ENCODE measurements around the gene ARHGAP9.

The ARHGAP9 gene

GRCh38 chr12:57516617-57517153 is 37.0 kb upstream of the ARHGAP9 start:
- H3K4me3 ChIP-seq (ENCODE audit: low read depth, low read length): no peak overlapping the region
- H3K36me3 ChIP-seq (ENCODE audit: control insufficient read depth in 2 of 2, insufficient read depth in 1 of 2, low read length in 2 of 2): peaks cover 40 to 74% of the 10 kb centered on the region in 2 experiments
- H3K27ac ChIP-seq (ENCODE audit: extremely low read depth, low read depth, low read length): no peak overlapping the region
- peaks cover 8% of the 10 kb centered on the region; the same call in 1 of the 2 replicates for H3K4me1 ChIP-seq (ENCODE audit: control insufficient read depth, insufficient read depth, low read length)
- CTCF ChIA-PET: interaction anchor here (0.8 to 1.6 kb wide), 3 partner anchors 56 to 796 kb away, joined by 4 to 8 read pairs (median 5); partner anchors contain the start of gene GLI1
- TF ChIP-seq IKZF3 (tag by site-specific recombination; IDR thresholded peaks at IDR 0.05) (0 out of 2 replicates have a peak, but pooled peaks have one; percentile 4), ATF2 (tag by site-specific recombination; IDR thresholded peaks at IDR 0.05; ENCODE audit: low read depth) (no peak), ZNF530 (tag by site-specific recombination; IDR thresholded peaks at IDR 0.05; ENCODE audit: low read depth) (no peak), ZBTB7A (tag by site-specific recombination; IDR thresholded peaks at IDR 0.05; ENCODE audit: low read depth) (no peak), ZBTB17 (tag by site-specific recombination; IDR thresholded peaks at IDR 0.05) (peak; percentile 52), ZNF837 (tag by site-specific recombination; IDR thresholded peaks at IDR 0.05) (no peak), ZNF146 (tag by site-specific recombination; IDR thresholded peaks at IDR 0.05) (no peak)
- TF ChIP-seq, protein P1, sequence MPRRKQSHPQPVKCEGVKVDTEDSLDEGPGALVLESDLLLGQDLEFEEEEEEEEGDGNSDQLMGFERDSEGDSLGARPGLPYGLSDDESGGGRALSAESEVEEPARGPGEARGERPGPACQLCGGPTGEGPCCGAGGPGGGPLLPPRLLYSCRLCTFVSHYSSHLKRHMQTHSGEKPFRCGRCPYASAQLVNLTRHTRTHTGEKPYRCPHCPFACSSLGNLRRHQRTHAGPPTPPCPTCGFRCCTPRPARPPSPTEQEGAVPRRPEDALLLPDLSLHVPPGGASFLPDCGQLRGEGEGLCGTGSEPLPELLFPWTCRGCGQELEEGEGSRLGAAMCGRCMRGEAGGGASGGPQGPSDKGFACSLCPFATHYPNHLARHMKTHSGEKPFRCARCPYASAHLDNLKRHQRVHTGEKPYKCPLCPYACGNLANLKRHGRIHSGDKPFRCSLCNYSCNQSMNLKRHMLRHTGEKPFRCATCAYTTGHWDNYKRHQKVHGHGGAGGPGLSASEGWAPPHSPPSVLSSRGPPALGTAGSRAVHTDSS (tag by site-specific recombination; IDR thresholded peaks at IDR 0.05): peak; percentile 76
- TF ChIP-seq, protein P2, sequence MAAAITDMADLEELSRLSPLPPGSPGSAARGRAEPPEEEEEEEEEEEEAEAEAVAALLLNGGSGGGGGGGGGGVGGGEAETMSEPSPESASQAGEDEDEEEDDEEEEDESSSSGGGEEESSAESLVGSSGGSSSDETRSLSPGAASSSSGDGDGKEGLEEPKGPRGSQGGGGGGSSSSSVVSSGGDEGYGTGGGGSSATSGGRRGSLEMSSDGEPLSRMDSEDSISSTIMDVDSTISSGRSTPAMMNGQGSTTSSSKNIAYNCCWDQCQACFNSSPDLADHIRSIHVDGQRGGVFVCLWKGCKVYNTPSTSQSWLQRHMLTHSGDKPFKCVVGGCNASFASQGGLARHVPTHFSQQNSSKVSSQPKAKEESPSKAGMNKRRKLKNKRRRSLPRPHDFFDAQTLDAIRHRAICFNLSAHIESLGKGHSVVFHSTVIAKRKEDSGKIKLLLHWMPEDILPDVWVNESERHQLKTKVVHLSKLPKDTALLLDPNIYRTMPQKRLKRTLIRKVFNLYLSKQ (tag by site-specific recombination; IDR thresholded peaks at IDR 0.05; ENCODE audit: borderline replicate concordance): no peak
- POLR2A ChIA-PET: interaction anchor here (1.4 to 2.4 kb wide), 2 partner anchors 10 to 13 kb away, joined by 4 to 15 read pairs; no protein-coding TSS in a partner anchor
- H3K9me3 ChIP-seq (ENCODE audit: control insufficient read depth, insufficient read depth, low read depth, low read length): no peaks in the 10 kb centered on the region

- POLR2A ChIA-PET: interaction anchor here (1.5 to 2.4 kb wide), 2 partner anchors 12 to 19 kb away, joined by 3 to 15 read pairs; no protein-coding TSS in a partner anchor
- H3K9me3 ChIP-seq (ENCODE audit: control insufficient read depth, insufficient read depth, low read depth, low read length): no peaks in the 10 kb centered on the region
- CTCF ChIA-PET: interaction anchor here (0.6 to 1.1 kb wide), 3 partner anchors 56 to 881 kb away, joined by 3 to 8 read pairs (median 5); no protein-coding TSS in a partner anchor
- peaks cover 43 to 81% of the 10 kb centered on the region in 2 experiments for H3K36me3 ChIP-seq (ENCODE audit: control insufficient read depth in 2 of 2, insufficient read depth in 1 of 2, low read length in 2 of 2)
- no peak overlapping the region for H3K27ac ChIP-seq (ENCODE audit: extremely low read depth, low read depth, low read length)
- TF ChIP-seq ZNF366 (tag by site-specific recombination; conservative IDR thresholded peaks at IDR 0.05) (peak; percentile 25; the same call in 1 of the 2 replicates), ZNF19 (tag by site-specific recombination; IDR thresholded peaks at IDR 0.05; ENCODE audit: low read depth) (no peak)
- 0 out of 2 replicates have a peak, but pooled peaks cover 2% of the 10 kb centered on the region for H3K4me1 ChIP-seq (ENCODE audit: control insufficient read depth, insufficient read depth, low read length)
- no peak overlapping the region for H3K4me3 ChIP-seq (ENCODE audit: low read depth, low read length)
Observed at GRCh38 chr12:57515934-57516541, 36.4 kb upstream of the ARHGAP9 start.

DNA sequence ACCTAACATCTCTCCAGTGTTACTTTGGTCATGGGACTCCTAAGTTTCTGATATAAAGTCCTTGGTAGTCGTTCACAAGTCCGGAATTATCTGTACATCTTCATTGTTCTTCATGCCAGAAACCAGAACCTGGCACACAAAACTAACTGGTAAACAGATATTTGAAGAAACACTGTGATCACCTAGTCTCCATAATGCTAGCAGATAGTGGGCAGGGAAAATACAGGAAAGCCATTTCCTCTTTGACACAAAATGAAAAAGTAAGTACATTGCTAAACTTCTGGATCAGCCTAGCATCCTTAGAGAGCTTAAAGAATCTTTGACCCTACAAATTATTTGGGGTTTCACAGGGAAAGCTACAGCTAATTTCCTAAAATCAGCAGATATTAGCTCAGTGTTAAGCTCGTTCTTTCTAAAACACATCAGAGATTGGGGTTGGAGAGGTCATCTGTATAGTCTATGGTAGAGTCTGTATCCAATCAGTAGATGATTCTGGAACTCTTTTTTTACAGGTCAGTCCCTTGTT is 35.8 kb upstream of the ARHGAP9 start:
- Histone ChIP-seq H3K4me1 (ENCODE audit: control insufficient read depth, insufficient read depth, low read length) (no peaks in the 10 kb centered on the region), H3K9me3 (ENCODE audit: control insufficient read depth, insufficient read depth, low read depth, low read length) (no peaks in the 10 kb centered on the region), H3K36me3 (ENCODE audit: control insufficient read depth in 2 of 2, insufficient read depth in 1 of 2, low read length in 2 of 2) (peaks cover 48 to 85% of the 10 kb centered on the region in 2 experiments), H3K4me3 (ENCODE audit: low read depth, low read length) (no peak overlapping the region), H3K27ac (ENCODE audit: extremely low read depth, low read depth, low read length) (no peak overlapping the region)
- POLR2A ChIA-PET: interaction anchor here (1.5 to 2.4 kb wide), 2 partner anchors 12 to 18 kb away, joined by 3 to 15 read pairs; no protein-coding TSS in a partner anchor
- CTCF ChIA-PET: interaction anchor here (0.6 to 1.1 kb wide), 4 partner anchors 53 to 880 kb away, joined by 3 to 5 read pairs (median 4); no protein-coding TSS in a partner anchor
- TF ChIP-seq ZIC2 (tag by site-specific recombination; IDR thresholded peaks at IDR 0.05) (no peak), ATF2 (tag by site-specific recombination; IDR thresholded peaks at IDR 0.05; ENCODE audit: low read depth) (no peak), ZNF560 (tag by site-specific recombination; IDR thresholded peaks at IDR 0.05; ENCODE audit: borderline replicate concordance) (no peak), ZNF514 (tag by site-specific recombination; IDR thresholded peaks at IDR 0.05) (no peak), ZNF654 (tag by site-specific recombination; IDR thresholded peaks at IDR 0.05; ENCODE audit: low read depth) (no peak), ZNF138 (tag by site-specific recombination; IDR thresholded peaks at IDR 0.05; ENCODE audit: borderline replicate concordance) (no peak), KLF9 (tag by site-specific recombination; IDR thresholded peaks at IDR 0.05; ENCODE audit: low read depth) (no peak), ZNF175 (tag by site-specific recombination; IDR thresholded peaks at IDR 0.05) (no peak), ZSCAN4 (tag by site-specific recombination; IDR thresholded peaks at IDR 0.05) (no peak), ZNF184 (tag by site-specific recombination; IDR thresholded peaks at IDR 0.05) (no peak), ZBTB21 (tag by site-specific recombination; IDR thresholded peaks at IDR 0.05) (no peak), ZNF473 (tag by site-specific recombination; IDR thresholded peaks at IDR 0.05) (no peak)

All from HEK293 (cell line).